GM06990 (cell line): ENCODE data around the gene PHTF1.

ENCODE experiments used
- DNase-seq: peaks from one replicate; pipeline ENCODE4 v3.0.0-alpha.2; 2011; ENCODE audit not compliant: insufficient read length; ENCODE audit errors: extremely low read depth
- H3K27me3 ChIP-seq: replicated peaks from 2 replicates; pipeline ENCODE4 v1.6.0; 2011; ENCODE audit warnings: low read length; ENCODE audit not compliant: control insufficient read depth, insufficient read depth
- H3K36me3 ChIP-seq: 2 replicates; pipeline ENCODE4 v1.5.1; 2011; ENCODE audit warnings: low read length; ENCODE audit not compliant: control insufficient read depth, insufficient read depth
- H3K4me3 ChIP-seq: replicated peaks from 2 replicates; pipeline ENCODE4 v1.5.1; 2011; ENCODE audit warnings: low read depth, mild to moderate bottlenecking, control low read depth, low read length
- CTCF ChIP-seq: IDR thresholded peaks from 2 replicates; pipeline ENCODE4 v1.5.1; 2011; ENCODE audit warnings: low read length, control low read depth, mild to moderate bottlenecking, inconsistent platforms; ENCODE audit not compliant: insufficient read depth, poor library complexity, severe bottlenecking

PHTF1 gene

GRCh38 chr1:113662101-113662500 is 97.2 kb downstream of the PHTF1 start:
- Histone ChIP-seq H3K4me3 (no peak overlapping the region), H3K36me3 (no peaks in the 10 kb centered on the region), H3K27me3 (no peaks in the 10 kb centered on the region)
- no peak for DNase-seq
- no peak for TF ChIP-seq CTCF

DNA sequence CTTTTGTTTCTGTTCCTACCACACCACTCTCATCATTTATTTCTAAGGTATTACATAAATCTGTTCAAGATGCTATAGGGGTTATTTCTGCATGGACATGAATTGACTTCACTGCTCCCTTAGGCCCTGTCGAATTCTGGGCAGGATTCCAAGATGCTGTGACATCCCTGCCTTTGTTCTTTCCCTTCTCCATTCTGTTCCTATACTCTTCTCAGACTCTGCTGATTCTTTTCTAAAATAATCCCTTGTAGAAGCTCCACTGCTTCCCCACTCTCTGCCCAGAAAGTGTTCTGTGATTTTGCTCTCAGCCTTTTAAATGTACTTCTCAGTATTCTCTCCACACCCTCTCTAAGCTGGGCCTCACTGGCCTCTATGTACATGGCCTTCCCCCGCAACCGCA is 99.2 kb downstream of the PHTF1 start:
- H3K27me3 ChIP-seq = no peaks in the 10 kb centered on the region
- no peak overlapping the region for H3K4me3 ChIP-seq
- TF ChIP-seq CTCF = no peak
- H3K36me3 ChIP-seq = no peaks in the 10 kb centered on the region
- no peak for DNase-seq

GRCh38 chr1:113659556-113659955 is 99.7 kb downstream of the PHTF1 start:
- Histone ChIP-seq H3K36me3 (no peaks in the 10 kb centered on the region), H3K4me3 (no peak overlapping the region), H3K27me3 (no peaks in the 10 kb centered on the region)
- no peak for TF ChIP-seq CTCF
- no peak for DNase-seq

DNA sequence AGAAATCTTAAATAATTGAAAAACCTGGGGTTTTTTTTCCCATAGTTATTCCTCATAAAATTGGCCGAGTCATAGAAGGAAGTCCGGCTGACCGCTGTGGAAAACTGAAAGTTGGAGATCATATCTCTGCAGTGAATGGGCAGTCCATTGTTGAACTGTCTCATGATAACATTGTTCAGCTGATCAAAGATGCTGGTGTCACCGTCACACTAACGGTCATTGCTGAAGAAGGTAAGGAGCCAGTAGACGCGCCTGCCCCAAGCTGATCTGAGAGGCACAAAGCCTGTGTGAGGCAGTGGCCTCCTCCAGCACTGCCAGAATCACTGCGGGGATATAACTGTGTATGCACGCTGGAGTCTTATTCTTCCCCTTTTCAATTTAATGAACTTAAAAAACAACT is 100.3 kb downstream of the PHTF1 start:
- no peaks in the 10 kb centered on the region for H3K36me3 ChIP-seq
- H3K4me3 ChIP-seq = no peak overlapping the region
- DNase-seq = no peak
- no peak for TF ChIP-seq CTCF
- no peaks in the 10 kb centered on the region for H3K27me3 ChIP-seq

- no peaks in the 10 kb centered on the region for H3K36me3 ChIP-seq
- H3K4me3 ChIP-seq = no peak overlapping the region
- no peak for DNase-seq
- H3K27me3 ChIP-seq = no peaks in the 10 kb centered on the region
- TF ChIP-seq CTCF = no peak
These were observed 101.7 kb downstream of the PHTF1 start for GRCh38 chr1:113657556-113658063.

GRCh38 chr1:113657126-113657525 is 102.2 kb downstream of the PHTF1 start:
- no peak for TF ChIP-seq CTCF
- H3K27me3 ChIP-seq = no peaks in the 10 kb centered on the region
- DNase-seq = no peak
- no peak overlapping the region for H3K4me3 ChIP-seq
- H3K36me3 ChIP-seq = no peaks in the 10 kb centered on the region
